Astrocyte of the cerebellum (primary cell): ENCODE results near the gene PRRT1.

Experiments used
- DNase-seq: peaks from one replicate; pipeline ENCODE4 v3.0.0-alpha.2; 2011; ENCODE audit warnings: low read depth
- H3K4me3 ChIP-seq: 2 replicates; pipeline ENCODE4 v1.5.1; 2011; ENCODE audit warnings: mild to moderate bottlenecking, low read depth, low read length, moderate library complexity
- in situ Hi-C: cut with HindIII; loops from 2 replicates; pipeline ENCODE4 v1.10.0; 2017; ENCODE audit warnings: low sequenced_read_pairs
- TF ChIP-seq, protein P1 (sequence below): IDR thresholded peaks from 2 replicates; pipeline ENCODE4 v1.5.1; 2012; ENCODE audit warnings: low read length, low read depth, moderate library complexity, mild to moderate bottlenecking; ENCODE audit errors: missing control alignments

Gene PRRT1

DNA sequence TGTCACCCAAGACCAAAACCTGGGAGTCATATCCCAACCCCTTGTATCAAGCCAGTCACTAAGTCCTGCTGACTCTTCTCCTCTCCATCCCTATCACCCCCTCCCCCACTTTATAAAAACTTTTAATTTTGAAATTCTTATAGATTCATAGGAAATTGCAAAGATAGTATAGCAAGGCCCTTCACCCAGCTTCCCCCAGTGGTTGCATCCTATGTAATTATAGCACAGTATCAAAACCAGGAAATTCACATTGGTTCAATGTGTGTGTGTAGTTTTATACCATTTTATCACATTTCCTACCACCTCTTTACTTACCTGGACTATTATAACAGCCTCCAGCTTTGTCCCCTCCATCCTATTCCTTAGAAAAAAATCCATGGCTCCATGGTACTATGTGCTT is 6.3 kb upstream of the PRRT1 start:
- DNase-seq = no peak
- H3K4me3 ChIP-seq = no peak overlapping the region
- in situ Hi-C loops = no loop called here
- TF ChIP-seq, protein P1, sequence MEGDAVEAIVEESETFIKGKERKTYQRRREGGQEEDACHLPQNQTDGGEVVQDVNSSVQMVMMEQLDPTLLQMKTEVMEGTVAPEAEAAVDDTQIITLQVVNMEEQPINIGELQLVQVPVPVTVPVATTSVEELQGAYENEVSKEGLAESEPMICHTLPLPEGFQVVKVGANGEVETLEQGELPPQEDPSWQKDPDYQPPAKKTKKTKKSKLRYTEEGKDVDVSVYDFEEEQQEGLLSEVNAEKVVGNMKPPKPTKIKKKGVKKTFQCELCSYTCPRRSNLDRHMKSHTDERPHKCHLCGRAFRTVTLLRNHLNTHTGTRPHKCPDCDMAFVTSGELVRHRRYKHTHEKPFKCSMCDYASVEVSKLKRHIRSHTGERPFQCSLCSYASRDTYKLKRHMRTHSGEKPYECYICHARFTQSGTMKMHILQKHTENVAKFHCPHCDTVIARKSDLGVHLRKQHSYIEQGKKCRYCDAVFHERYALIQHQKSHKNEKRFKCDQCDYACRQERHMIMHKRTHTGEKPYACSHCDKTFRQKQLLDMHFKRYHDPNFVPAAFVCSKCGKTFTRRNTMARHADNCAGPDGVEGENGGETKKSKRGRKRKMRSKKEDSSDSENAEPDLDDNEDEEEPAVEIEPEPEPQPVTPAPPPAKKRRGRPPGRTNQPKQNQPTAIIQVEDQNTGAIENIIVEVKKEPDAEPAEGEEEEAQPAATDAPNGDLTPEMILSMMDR = no peak

DNA sequence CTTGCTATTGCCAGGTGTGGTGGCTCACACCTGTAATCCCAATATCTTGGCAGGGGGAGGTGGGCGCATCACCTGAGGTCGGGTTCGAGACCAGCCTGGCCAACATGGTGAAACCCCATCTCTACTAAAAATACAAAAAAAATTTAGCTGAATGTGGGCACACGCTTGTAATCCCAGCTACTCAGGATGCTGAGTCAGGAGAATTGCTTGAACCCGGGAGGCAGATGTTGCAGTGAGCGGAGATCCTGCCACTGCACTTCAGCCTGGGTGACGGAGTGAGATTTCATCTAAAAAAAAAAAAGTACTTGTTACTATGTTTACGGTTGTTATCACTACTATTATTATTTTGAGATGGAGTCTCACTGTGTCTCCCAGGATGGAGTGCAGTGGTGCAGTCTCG is 5.2 kb upstream of the PRRT1 start:
- no peak for DNase-seq
- in situ Hi-C loops = no loop called here
- H3K4me3 ChIP-seq = no peak overlapping the region
- TF ChIP-seq, protein P1 = no peak

DNA sequence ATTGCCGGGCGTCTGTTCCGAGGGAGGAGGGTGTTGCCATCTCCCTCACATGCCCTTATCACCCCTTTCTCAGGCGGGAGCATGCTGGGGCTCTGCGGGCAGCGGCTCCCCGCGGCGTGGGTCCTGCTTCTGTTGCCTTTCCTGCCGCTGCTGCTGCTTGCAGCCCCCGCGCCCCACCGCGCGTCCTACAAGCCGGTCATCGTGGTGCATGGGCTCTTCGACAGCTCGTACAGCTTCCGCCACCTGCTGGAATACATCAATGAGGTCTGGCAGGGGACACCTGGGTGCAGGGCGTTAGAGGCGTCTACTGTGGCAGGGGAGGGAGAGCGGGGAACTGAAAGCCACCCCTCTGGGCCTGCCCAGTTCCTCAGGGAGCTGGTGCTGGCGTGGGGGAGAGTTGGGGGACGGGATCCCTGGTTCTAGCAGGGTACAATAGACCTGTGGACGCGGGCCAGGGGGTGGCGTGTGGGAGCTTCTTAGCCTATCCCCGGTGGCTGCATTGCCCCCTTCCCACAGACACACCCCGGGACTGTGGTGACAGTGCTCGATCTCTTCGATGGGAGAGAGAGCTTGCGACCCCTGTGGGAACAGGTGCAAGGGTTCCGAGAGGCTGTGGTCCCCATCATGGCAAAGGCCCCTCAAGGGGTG is 2.9 kb upstream of the PRRT1 start:
- H3K4me3 ChIP-seq = peak overlapping the region; percentile 94
- in situ Hi-C loops = no loop called here
- TF ChIP-seq, protein P1 = peak; percentile 58
- DNase-seq = peak; percentile 33

DNA sequence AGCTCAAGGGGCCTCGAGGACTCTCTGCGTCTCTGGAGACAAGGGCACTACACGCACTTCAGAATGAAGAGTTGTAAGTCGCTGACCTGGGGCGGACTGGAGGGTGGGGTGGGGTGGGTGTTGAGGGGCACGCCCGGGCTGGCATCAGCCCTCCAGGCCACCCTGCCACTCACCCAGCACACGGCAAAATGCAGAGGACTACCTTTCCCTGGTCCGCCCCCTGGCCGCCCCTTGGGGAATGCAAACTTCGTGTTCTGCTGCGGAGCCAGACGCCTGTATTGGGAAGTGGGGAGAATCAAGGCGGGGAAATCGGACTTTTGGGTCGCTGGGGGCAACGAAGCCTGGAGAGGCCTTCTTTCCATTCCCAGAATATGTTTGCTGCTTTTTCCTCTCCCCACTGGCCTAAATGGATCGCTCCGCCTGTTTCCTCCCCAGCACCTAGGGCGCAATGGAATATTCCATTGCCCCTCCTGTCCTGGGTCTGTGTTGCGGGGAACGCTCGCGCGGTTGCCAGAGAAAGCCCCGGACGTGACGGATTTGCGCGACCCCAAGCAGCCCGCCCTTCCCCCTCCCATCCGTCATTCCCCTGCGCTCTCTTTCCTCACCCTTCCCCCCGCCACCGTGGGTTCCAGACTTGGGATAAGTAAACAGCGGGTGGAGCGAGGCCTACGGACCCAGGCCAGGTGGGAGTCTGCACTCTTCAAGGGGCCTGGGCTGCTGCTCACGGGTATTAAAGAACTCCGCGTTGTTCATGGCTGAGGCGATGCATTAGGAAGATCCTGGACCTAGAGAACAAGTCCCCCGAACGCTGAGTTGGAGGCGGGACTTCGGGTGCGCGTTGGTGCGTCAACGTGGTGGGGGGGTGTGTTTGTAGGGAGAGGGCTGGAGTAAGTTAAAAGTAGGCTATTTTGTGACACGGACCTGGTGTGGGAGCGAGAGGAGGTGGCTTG is 2.1 kb upstream of the PRRT1 start, which contains the start of gene PPT2:
Gene PPT2 (plus strand): TSS at position 578 of the 950 bp plus-strand sequence. CDS start 454 bp downstream, outside the sequence.
- in situ Hi-C loops = no loop called here
- peak; percentile 84 for DNase-seq
- TF ChIP-seq, protein P1 = peak; percentile 41
- H3K4me3 ChIP-seq = peak within 1 kb of the TSS; percentile 94

DNA sequence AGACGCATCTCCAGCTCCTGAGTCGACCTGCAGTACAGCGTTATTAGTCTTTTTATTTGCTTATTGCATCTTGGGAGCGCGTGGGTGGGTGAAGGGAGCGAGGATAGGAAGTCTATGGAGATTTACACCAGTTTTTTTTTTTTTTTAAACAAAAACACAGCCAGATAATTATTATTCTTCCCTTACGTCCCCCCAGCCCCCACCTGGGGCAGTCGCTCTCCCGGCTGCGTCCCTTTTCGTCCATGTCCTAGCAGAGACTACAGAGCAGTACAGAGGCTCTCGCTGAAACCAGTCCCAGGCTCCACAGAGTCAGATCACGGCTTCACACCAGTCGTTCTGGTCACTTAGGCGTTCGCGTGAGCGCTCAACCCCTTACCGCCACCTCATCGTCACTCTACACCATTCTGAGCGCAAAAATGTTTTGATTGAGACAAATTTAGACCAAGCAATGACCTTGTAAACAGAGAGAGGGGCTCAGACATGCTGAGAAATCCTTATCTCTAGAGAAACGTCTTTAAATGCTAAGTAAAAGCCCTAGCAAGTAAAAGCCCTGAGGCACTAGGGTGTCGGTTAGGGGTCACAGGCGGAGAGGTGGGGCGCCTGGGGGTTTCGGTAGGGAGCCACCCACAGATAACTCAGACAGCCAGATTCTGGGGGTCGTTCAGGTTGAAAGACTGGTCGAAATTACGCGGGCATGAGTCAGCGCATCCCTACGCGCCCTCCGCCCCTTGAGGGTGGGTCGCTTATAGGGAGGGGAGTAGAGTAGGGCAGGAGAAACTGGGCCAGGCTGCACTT is 1.2 kb upstream of the PRRT1 start:
- no peak for DNase-seq
- H3K4me3 ChIP-seq = peak overlapping the region; percentile 94
- in situ Hi-C loops = no loop called here
- TF ChIP-seq, protein P1 = no peak
